ENCODE results near the gene VSTM4. TPM values are rescaled to one million over a fixed set of nuclear protein-coding genes. Genes with fewer than 3 reads are reported as not detected.

Gene VSTM4
- total and polyA plus RNA-seq, 2 donors (not counting 1 experiment from before 2014, with no cell fraction given): not detected

GRCh38 chr10:48983648-48984351 lies 131.5 kb downstream of the VSTM4 start:
- TF ChIP-seq EZH2 (IDR thresholded peaks at IDR 0.05; ENCODE audit: borderline replicate concordance, insufficient read depth, low read depth, low read length, poor library complexity, severe bottlenecking) (no peak), CTCF (IDR thresholded peaks at IDR 0.05) (no peak)
- WGBS (ENCODE audit: insufficient coverage): 50% methylated on average over 1 of the region's 5 CpGs
- no peak overlapping the region for H3K27ac Mint-ChIP-seq

GRCh38 chr10:48982584-48982983 lies 132.7 kb downstream of the VSTM4 start:
- POLR2A ChIA-PET: no interaction called here
- Histone ChIP-seq H3K36me3 (replicated peaks in 1 of 2; ENCODE audit: control extremely low read depth in 1 of 2, control insufficient read depth in 1 of 2, extremely low read depth in 1 of 2, insufficient read depth in 2 of 2, low read length in 1 of 2) (peaks cover 13 to 73% of the 10 kb centered on the region in 2 experiments), H3K9ac (ENCODE audit: low read length) (no peak overlapping the region)

More at GRCh38 chr10:48983648-48984351, 131.5 kb downstream of the VSTM4 start:
- Histone ChIP-seq H3K79me2 (ENCODE audit: control insufficient read depth, insufficient read depth, low read length) (no peaks in the 10 kb centered on the region), H3K27me3 (replicated peaks in 1 of 4; ENCODE audit: control extremely low read depth in 1 of 4, control insufficient read depth in 3 of 4, insufficient read depth in 4 of 4, low read length in 3 of 4) (no peaks in the 10 kb centered on the region), H3K4me2 (replicated peaks; ENCODE audit: low read depth, low read length, poor library complexity, severe bottlenecking) (no peak overlapping the region), H3K27ac (ENCODE audit: low read length in 2 of 2) (no peak overlapping the region), H3K9me3 (ENCODE audit: control extremely low read depth in 1 of 3, control insufficient read depth in 2 of 3, insufficient read depth in 1 of 3, low read length in 2 of 3) (no peaks in the 10 kb centered on the region), H3K9ac (ENCODE audit: low read length) (no peak overlapping the region), H2AFZ (ENCODE audit: insufficient read depth, low read depth, low read length, poor library complexity, severe bottlenecking) (no peak overlapping the region), H4K20me1 (ENCODE audit: control insufficient read depth, insufficient read depth, low read length, poor library complexity, severe bottlenecking) (peaks cover 14% of the 10 kb centered on the region), H3K4me1 (ENCODE audit: control insufficient read depth in 2 of 2, insufficient read depth in 2 of 2, low read length in 2 of 2) (no peaks in the 10 kb centered on the region), H3K4me3 (ENCODE audit: control extremely low read depth in 1 of 5, extremely low read depth in 1 of 5, insufficient read depth in 1 of 5, low read depth in 2 of 5, low read length in 4 of 5) (no peak overlapping the region), H3K36me3 (replicated peaks in 1 of 2; ENCODE audit: control extremely low read depth in 1 of 2, control insufficient read depth in 1 of 2, extremely low read depth in 1 of 2, insufficient read depth in 2 of 2, low read length in 1 of 2) (peaks cover 13 to 61% of the 10 kb centered on the region in 2 experiments)
- Mint-ChIP-seq H3K27me3 (no peaks in the 10 kb centered on the region), H3K4me1 (peaks cover 1% of the 10 kb centered on the region), H3K4me3 (no peak overlapping the region), H3K9me3 (ENCODE audit: insufficient read depth) (no peaks in the 10 kb centered on the region)
- DNase-seq: no peak
- intact Hi-C loops (cut with micrococcal nuclease): no loop called here
- no peak for ATAC-seq (ENCODE audit: low read depth)
- CTCF ChIA-PET: interaction anchor here (2.0 kb wide), 1 partner anchor 181 kb away, joined by 8 read pairs; no protein-coding TSS in a partner anchor
- POLR2A ChIA-PET: no interaction called here

More at GRCh38 chr10:48982584-48982983, 132.7 kb downstream of the VSTM4 start:
- Histone ChIP-seq H3K4me2 (replicated peaks; ENCODE audit: low read depth, low read length, poor library complexity, severe bottlenecking) (no peak overlapping the region), H3K4me3 (ENCODE audit: control extremely low read depth in 1 of 5, extremely low read depth in 1 of 5, insufficient read depth in 1 of 5, low read depth in 2 of 5, low read length in 4 of 5) (no peak overlapping the region), H3K79me2 (ENCODE audit: control insufficient read depth, insufficient read depth, low read length) (no peaks in the 10 kb centered on the region), H3K9me3 (ENCODE audit: control extremely low read depth in 1 of 3, control insufficient read depth in 2 of 3, insufficient read depth in 1 of 3, low read length in 2 of 3) (no peaks in the 10 kb centered on the region), H2AFZ (ENCODE audit: insufficient read depth, low read depth, low read length, poor library complexity, severe bottlenecking) (no peak overlapping the region), H3K4me1 (ENCODE audit: control insufficient read depth in 2 of 2, insufficient read depth in 2 of 2, low read length in 2 of 2) (no peaks in the 10 kb centered on the region), H3K27ac (ENCODE audit: low read length in 2 of 2) (no peak overlapping the region), H3K27me3 (replicated peaks in 1 of 4; ENCODE audit: control extremely low read depth in 1 of 4, control insufficient read depth in 3 of 4, insufficient read depth in 4 of 4, low read length in 3 of 4) (no peaks in the 10 kb centered on the region), H4K20me1 (ENCODE audit: control insufficient read depth, insufficient read depth, low read length, poor library complexity, severe bottlenecking) (peaks cover 14% of the 10 kb centered on the region)
- H3K27ac Mint-ChIP-seq: no peak overlapping the region
- no peak overlapping the region for H3K4me3 Mint-ChIP-seq
- H3K27me3 Mint-ChIP-seq: no peaks in the 10 kb centered on the region
- DNase-seq (no peak), ATAC-seq (ENCODE audit: low read depth) (no peak)
- no peaks in the 10 kb centered on the region for H3K9me3 Mint-ChIP-seq (ENCODE audit: insufficient read depth)
- 100% methylated on average over 3 of the region's 5 CpGs for WGBS (ENCODE audit: insufficient coverage)
- CTCF ChIA-PET: interaction anchor here (0.5 to 2.0 kb wide), 4 partner anchors 182 to 537 kb away, joined by 3 to 8 read pairs (median 4); no protein-coding TSS in a partner anchor
- peaks cover 1% of the 10 kb centered on the region for H3K4me1 Mint-ChIP-seq
- TF ChIP-seq CTCF (IDR thresholded peaks at IDR 0.05) (no peak), EZH2 (IDR thresholded peaks at IDR 0.05; ENCODE audit: borderline replicate concordance, insufficient read depth, low read depth, low read length, poor library complexity, severe bottlenecking) (no peak)
- intact Hi-C loops (cut with micrococcal nuclease): no loop called here

Data from B cell (primary cell).